ENCODE measurements around the gene GPR37.

GPR37 gene

DNA sequence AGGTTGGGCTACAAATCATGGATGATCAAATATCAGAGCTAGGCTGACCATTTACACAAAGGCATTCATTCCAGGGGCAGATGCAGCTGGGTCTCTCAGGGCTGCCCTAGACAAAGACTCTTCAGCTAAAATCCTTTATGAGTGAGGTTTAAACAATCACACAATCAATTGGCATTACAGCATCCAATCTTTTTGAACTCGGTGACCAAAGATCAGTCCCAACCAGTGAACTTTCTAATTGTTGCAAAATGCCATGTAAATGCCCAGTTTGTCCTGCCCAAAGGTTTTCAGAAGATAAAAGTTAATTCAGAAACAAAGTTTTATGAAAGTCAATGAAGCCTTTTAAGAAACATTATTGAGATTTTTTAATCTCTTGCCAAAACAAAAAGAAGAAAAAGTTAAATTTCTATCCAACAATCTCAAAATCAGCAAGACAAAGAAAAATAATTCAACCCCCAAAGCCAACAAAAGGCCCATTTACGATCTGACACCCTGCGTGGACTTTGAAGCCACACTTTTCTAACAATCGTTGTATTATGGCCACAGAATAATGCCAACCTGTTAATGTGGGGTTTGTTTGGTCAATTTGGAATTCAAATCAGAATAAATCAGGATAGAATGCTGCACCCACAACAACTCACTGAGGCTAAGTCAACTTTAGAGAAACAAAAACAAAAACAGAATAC, 40.9 kb downstream of the GPR37 start:
- no peak for DNase-seq (ENCODE audit: low read depth)

DNA sequence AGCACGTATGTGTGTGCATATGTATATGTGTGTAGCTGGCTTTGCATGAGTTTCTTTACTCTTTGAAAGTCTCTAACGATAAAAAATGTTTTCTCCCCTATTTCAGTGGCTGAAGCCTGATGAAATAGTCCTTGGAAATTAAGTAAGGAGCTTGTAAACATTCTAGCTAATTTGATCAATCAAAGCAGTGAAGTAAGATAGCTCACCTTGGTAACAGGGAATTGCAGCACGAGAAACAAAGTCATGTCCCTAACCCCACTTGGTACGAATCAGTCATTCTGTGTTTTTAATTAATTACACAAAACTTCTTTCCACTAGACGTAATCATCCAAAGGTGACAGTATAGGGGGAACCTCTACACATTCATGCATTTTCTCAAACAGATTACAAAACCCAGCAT, 41.5 kb downstream of the GPR37 start:
- no peak for DNase-seq (ENCODE audit: low read depth)

DNA sequence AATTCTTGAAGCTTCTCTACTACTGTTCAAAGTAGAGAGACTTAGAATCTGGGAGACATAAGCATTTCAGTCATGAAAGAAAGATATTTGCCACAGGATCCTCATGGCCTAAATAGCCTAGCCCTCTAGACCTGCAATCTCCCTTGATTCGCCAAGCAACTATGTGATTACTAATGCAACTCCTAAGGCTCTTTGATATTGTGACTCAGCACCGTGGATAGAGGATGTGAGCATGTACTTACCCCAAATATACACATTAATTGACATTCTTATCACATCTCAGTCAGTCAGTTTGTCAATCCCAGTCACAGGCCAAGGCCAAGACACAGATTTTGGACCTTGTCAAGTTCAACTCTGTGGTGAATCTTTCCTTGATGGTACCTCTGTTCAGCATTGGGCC, 42.6 kb downstream of the GPR37 start:
- no peak for DNase-seq (ENCODE audit: low read depth)

DNA sequence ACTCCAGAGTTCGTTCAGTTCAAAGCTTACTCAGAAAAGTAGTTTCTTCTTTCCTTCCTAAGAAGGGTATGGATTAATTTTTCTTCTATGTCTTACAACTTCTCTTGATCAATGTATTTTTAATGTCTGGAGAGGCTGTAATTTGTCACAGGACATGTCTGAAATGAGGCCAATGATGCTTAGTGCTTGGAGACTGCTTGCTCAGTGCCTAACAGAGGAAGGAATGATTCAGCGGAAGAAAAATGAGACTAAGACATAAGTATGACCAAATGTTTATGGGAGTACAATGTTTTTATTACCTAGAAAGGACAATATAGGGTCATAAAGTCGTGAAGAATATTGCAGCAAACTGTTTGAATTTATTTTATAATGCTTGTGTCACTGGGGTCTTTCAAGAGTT, 43.3 kb downstream of the GPR37 start:
- DNase-seq (ENCODE audit: low read depth): no peak

DNA sequence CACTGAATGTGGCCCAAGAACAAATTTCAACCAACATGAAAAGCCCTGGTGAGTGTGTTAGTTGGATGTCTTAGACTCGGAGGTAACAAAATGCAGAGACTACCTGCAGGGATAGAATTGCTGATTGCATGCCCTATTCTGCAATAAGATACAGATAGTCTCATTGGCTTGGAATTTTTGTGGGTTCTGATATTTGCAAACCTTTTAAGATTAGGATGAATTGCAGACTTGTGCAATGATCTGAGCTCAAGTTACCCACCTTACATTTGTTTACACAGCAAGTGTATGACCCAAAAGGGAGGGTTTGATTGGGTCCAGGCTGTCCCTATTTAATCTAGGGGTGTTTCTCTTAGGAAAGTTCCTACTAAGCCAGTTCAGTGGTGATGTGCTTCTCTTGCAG, 45.4 kb downstream of the GPR37 start:
- DNase-seq (ENCODE audit: low read depth): no peak

DNA sequence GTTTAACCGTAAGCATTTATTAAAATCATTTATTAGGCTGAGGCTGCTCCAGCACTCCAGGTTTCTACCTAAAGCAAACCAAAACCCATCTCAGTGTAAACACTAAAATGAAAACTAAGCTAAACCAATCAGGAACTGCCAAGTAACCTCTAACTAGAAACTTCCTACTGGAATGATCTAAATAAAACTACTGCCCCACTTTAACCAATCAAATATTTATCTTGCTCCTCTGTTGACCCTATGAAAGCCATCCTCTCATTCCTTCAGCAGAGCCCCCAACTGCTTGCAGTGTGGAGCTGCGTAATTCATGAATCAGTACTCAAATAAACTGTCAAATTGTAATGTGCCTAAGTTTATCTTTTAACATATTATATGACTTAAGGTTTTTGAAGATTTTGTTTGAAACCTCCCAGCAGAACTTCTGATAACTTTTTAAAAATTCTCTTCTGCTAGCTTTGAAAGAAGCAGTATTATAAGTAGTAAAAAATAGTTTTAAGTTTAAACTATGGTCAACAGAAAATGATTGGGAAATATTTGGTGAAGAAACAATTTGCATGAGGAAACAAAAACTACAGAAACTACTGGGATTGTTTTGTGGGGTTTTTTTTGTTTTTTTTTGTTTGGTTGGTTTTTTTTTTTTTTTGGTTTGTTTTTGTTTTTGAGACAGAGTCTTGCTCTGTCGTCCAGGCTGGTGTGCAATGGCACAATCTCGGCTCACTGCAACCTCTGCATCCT, 47.4 kb downstream of the GPR37 start:
- DNase-seq (ENCODE audit: low read depth): no peak

DNA sequence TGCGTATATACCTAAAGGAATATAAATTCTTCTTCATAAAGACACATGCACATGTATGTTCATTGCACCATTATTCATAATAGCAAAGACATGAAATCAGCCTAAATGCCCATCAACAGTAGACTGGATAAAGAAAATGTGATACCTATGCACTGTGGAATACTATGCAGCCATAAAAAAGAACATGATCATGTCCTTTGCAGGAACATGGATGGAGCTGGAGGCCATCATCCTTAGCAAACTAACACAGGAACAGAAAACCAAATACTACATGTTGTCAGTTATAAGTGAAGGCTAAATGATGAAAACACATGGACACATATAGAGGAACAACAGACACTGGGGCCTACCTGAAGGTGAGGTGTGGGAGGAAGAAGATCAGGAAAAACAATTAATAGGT, 48.7 kb downstream of the GPR37 start:
- DNase-seq (ENCODE audit: low read depth): no peak

DNA sequence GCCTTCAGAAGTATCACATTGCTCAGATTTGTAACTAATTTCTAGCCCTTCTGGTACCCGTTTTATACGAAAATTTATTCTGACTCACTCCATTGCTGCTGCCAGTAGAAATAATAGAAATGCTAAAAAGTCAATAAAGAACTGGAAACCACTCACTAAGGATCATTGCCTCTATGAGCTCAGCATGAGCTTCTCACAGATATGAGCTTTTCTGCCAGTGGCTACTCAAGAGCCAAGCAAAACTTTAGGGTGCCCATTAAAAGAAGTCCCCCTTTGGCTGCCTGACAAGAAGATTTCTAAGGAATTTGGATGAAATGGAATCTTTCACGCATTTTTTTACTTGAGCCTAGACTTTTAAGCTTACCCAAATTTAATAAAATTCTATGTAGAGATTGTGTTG, 52.5 kb downstream of the GPR37 start:
- DNase-seq (ENCODE audit: low read depth): no peak

DNA sequence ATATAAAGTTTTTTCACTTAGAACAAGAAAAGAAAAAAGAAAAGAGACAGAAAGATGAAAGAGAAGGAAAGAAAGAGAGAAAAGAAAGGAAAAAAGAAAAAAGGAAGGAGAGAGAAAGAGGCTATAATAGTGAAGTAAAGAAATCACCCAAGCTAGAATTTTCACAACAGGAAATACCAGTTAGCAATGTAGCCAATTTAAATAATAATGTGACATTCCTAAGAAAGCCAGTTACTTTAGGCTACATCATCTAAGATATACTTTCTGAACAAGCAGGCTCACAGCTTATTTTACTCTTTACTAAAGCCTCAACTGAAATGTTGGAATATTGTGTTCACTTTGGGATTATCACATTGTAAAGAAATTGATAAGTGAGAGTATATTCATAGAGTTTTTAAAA, 53.6 kb downstream of the GPR37 start:
- DNase-seq (ENCODE audit: low read depth): no peak

DNA sequence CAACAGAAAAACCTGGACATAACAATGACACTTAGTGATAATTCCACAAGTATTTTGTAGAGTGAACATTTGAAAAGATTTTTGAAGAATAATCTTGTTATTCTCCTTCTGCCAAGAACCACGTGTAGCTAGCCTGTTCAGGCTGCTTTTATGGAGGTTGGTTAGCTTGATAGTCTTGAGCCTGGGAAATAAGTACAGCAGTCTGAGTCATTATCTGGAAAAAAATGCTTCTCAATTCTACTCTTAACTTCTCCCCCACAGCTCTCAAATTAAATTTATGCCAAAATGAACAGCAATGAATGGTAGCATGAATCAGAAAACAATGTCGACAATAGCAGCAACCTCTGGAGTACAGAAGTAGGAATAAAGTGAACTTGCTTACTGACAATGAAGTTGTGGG, 63.2 kb downstream of the GPR37 start:
- DNase-seq (ENCODE audit: low read depth): no peak

DNA sequence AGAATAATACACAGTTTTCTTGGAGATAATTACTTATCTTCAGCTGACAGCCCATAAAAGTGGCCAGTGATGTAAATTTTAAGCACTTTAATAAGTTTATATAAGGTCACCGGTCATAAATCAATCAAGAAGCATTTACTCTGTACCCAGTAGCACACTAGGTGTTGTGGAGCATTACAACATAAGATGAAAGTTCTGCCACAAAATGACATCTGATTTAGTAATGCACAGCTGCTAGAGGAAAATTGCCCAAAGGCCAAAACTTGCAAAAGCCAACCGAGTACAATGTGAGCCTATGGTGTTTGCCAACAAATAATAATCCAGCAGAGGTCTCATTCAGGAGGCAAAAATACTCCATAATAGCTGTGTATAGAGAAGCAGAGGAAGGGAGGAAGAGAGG, 63.6 kb downstream of the GPR37 start:
- DNase-seq (ENCODE audit: low read depth): no peak

DNA sequence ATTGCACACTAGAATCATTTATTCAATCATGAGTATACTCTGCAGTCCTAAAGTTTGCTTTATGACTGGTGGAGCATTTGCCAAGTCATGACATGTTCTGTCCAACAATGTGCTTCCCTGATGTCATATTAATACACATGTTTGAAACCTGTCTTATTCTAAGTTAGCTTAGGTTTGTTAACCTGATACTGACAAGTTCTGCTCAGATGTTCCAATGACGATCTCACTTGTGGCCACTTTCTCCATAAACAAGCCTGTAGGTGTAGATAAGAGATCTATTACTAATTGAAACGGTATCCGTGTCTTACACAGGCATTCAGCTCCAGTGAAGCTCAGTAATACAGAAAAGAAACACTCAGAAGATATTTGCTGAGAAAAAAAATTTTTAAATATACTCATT, 64.9 kb downstream of the GPR37 start:
- DNase-seq (ENCODE audit: low read depth): no peak

DNA sequence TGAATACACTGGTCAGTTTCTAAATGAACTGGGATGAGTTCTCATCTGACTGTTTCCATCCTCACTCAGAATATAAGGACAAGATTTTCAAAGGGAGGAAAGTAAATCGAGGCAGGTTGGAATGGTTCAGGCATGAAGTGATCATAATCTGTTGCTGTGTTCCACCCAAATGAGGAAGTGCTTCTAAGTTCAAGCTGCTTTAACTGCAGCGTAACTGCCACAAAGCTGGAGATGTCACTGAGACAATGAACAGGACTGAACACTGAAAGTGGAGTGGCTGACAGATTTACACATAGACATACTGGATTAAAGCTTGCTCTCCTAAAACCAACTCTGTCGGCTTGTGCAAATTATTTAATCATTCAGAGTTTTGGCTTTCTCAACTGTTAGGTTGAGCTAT, 66.6 kb downstream of the GPR37 start:
- no peak for DNase-seq (ENCODE audit: low read depth)

DNA sequence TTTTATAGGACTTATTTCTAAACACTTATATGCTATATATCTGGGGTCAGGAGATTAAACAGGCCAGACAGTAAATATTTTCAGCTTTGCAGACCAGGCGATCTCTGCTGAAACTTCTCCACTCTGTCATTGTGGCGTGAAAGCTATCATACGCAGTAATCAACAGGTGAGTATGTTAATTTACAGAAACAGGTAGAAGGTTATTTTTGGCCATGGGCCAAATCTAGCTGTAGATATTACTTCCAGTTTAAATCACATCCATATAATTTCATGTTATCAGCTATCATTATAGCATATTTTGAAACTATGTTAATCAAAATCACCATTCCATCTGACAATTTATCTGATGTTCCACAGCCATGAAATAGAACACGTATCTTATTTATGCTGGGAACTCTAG, 67.8 kb downstream of the GPR37 start:
- no peak for DNase-seq (ENCODE audit: low read depth)
